Neural cell (in vitro differentiated cells): Measurements from ENCODE around the gene TMOD4. TPM values are rescaled to one million over a fixed set of nuclear protein-coding genes. Genes with fewer than 3 reads are reported as not detected.

ENCODE experiments used
- H2AFZ ChIP-seq: fragments of 200-600, 300-800 bp; sonication (generic), shearing (Covaris generic); 2 replicates; pipeline ENCODE4 v1.6.0; 2014; ENCODE audit warnings: low read depth, mild to moderate bottlenecking, antibody characterized with exemption, low read length, moderate library complexity
- H3F3A ChIP-seq: fragments of 200-600 bp; shearing (Covaris generic); 2 replicates; pipeline ENCODE4 v1.6.1; 2016; ENCODE audit warnings: mild to moderate bottlenecking, moderate library complexity, mixed read lengths, antibody characterized with exemption, low read length; ENCODE audit not compliant: insufficient read depth, poor library complexity, severe bottlenecking
- H3K27ac ChIP-seq: fragments of 200-600, 300-800 bp; sonication (generic), shearing (Covaris generic); 2 replicates; pipeline ENCODE4 v1.5.1; 2014; ENCODE audit warnings: mild to moderate bottlenecking, low read length, moderate library complexity
- H3K27me3 ChIP-seq: fragments of 300-800, 200-600 bp; sonication (generic), shearing (Covaris generic); 2 replicates; pipeline ENCODE4 v1.6.0; 2014; ENCODE audit warnings: mild to moderate bottlenecking, low read depth, low read length, moderate library complexity; ENCODE audit not compliant: insufficient read depth
- H3K36me3 ChIP-seq: fragments of 300-800, 200-600 bp; sonication (generic), shearing (Covaris generic); 2 replicates; pipeline ENCODE4 v1.5.1; 2014; ENCODE audit warnings: mild to moderate bottlenecking, antibody characterized with exemption, low read length, moderate library complexity; ENCODE audit not compliant: insufficient read depth
- H3K4me2 ChIP-seq: fragments of 300-800, 200-600 bp; sonication (generic), shearing (Covaris generic); 2 replicates; pipeline ENCODE4 v1.6.0; 2014; ENCODE audit warnings: mild to moderate bottlenecking, low read length
- H3K4me3 ChIP-seq: fragments of 300-800, 200-600 bp; sonication (generic), shearing (Covaris generic); 2 replicates; pipeline ENCODE4 v1.5.1; 2014; ENCODE audit warnings: mild to moderate bottlenecking, low read length, moderate library complexity
- H3K79me2 ChIP-seq: fragments of 200-600 bp; shearing (Covaris generic); replicated peaks from 2 replicates; pipeline ENCODE4 v1.6.0; 2014; ENCODE audit warnings: mild to moderate bottlenecking, low read length, moderate library complexity; ENCODE audit not compliant: insufficient read depth
- H3K9ac ChIP-seq: fragments of 300-800, 200-600 bp; sonication (generic), shearing (Covaris generic); 2 replicates; pipeline ENCODE4 v1.6.1; 2016; ENCODE audit warnings: mild to moderate bottlenecking, low read length, mixed read lengths
- H3K9me2 ChIP-seq: fragments of 200-600 bp; shearing (Covaris generic); 2 replicates; pipeline ENCODE4 v1.6.1; 2016; ENCODE audit warnings: mild to moderate bottlenecking, low read length, mixed read lengths; ENCODE audit not compliant: insufficient read depth
- H3K9me3 ChIP-seq: fragments of 200-600, 300-800 bp; sonication (generic), shearing (Covaris generic); 2 replicates; pipeline ENCODE4 v1.6.1; 2016; ENCODE audit warnings: mild to moderate bottlenecking, mixed run types, low read length, moderate library complexity, mixed read lengths
- H4K20me1 ChIP-seq: fragments of 200-600 bp; shearing (Covaris generic); 2 replicates; pipeline ENCODE4 v1.6.1; 2016; ENCODE audit warnings: mild to moderate bottlenecking, mixed run types; ENCODE audit not compliant: insufficient read depth
- CTCF ChIP-seq: fragments of 450-650 bp; IDR thresholded peaks from 2 replicates; pipeline ENCODE4 v1.5.1; 2014; ENCODE audit warnings: antibody characterized with exemption, mild to moderate bottlenecking, moderate library complexity; ENCODE audit not compliant: poor library complexity, severe bottlenecking
- EP300 ChIP-seq: fragments of 450-650 bp; conservative IDR thresholded peaks from 2 replicates; pipeline ENCODE4 v1.6.1; 2014; ENCODE audit warnings: antibody characterized with exemption, mild to moderate bottlenecking, moderate library complexity; ENCODE audit not compliant: poor library complexity, severe bottlenecking
- EZH2 ChIP-seq: fragments of 200-600, 300-800 bp; shearing (Covaris generic), sonication (generic); IDR thresholded peaks from 2 replicates; pipeline ENCODE4 v1.6.1; 2014; ENCODE audit warnings: antibody characterized with exemption, low read length, borderline replicate concordance, mild to moderate bottlenecking; ENCODE audit not compliant: insufficient read depth, poor library complexity, severe bottlenecking
- MXI1 ChIP-seq: fragments of 450-650 bp; conservative IDR thresholded peaks from 2 replicates; pipeline ENCODE4 v1.6.1; 2014; ENCODE audit warnings: antibody characterized with exemption, mild to moderate bottlenecking; ENCODE audit not compliant: poor library complexity, severe bottlenecking
- POLR2AphosphoS5 ChIP-seq: IDR thresholded peaks from 2 replicates; pipeline ENCODE4 v1.6.1; 2012
- RAD21 ChIP-seq: fragments of 450-650 bp; conservative IDR thresholded peaks from 2 replicates; pipeline ENCODE4 v1.6.1; 2014; ENCODE audit warnings: antibody characterized with exemption, mild to moderate bottlenecking, moderate library complexity
- REST ChIP-seq: IDR thresholded peaks from 2 replicates; pipeline ENCODE4 v1.6.1; 2012; ENCODE audit warnings: borderline replicate concordance
- SMC3 ChIP-seq: fragments of 450-650 bp; conservative IDR thresholded peaks from 2 replicates; pipeline ENCODE4 v1.6.1; 2014; ENCODE audit warnings: antibody characterized with exemption, mild to moderate bottlenecking, moderate library complexity; ENCODE audit not compliant: poor library complexity
- TAF1 ChIP-seq: IDR thresholded peaks from 2 replicates; pipeline ENCODE4 v1.6.1; 2012; ENCODE audit warnings: low read depth
- polyA plus RNA-seq: library from polyadenylated mRNA; depleted of rRNA; stranded (reverse); fragments of >200 nt; gene quantifications from 2 replicates; pipeline ENCODE4 v1.2.3, GENCODE V29; 2014

Gene TMOD4
- polyA plus RNA-seq, 1 donor from 2014 or later, result not detected

- no peaks in the 10 kb centered on the region for H3K27me3 ChIP-seq
- H3K4me2 ChIP-seq, result peak overlapping the region; percentile 99
- H3K9me3 ChIP-seq, result no peaks in the 10 kb centered on the region
- H3K9ac ChIP-seq, result peak overlapping the region; percentile 94
- H3K4me3 ChIP-seq, result peak overlapping the region; percentile 97
- H3K9me2 ChIP-seq, result no peaks in the 10 kb centered on the region
- TF ChIP-seq EP300 (no peak), EZH2 (no peak), MXI1 (no peak), SMC3 (no peak)
- H3F3A ChIP-seq, result no peaks in the 10 kb centered on the region
- H3K36me3 ChIP-seq, result no peaks in the 10 kb centered on the region
- H4K20me1 ChIP-seq, result no peaks in the 10 kb centered on the region
- H3K27ac ChIP-seq, result no peak overlapping the region
- H3K79me2 ChIP-seq, result peaks cover 54% of the 10 kb centered on the region
- no peak overlapping the region for H2AFZ ChIP-seq
Measured at GRCh38 chr1:151199873-151200581, 24.2 kb upstream of the TMOD4 start.

- H3K4me3 ChIP-seq, result peak within 1 kb of the TSS; percentile 97
- H3K9me3 ChIP-seq, result no peaks in the 10 kb centered on the region
- no peaks in the 10 kb centered on the region for H3K36me3 ChIP-seq
- H3K27ac ChIP-seq, result peak within 1 kb of the TSS; percentile 91
- TF ChIP-seq MXI1, result peak; percentile 72
- TF ChIP-seq POLR2AphosphoS5, result peak; percentile 95
- TF ChIP-seq EP300, result no peak
- TF ChIP-seq CTCF, result no peak
- no peak for TF ChIP-seq SMC3
- TF ChIP-seq REST, result peak; percentile 79
- TF ChIP-seq TAF1, result peak; percentile 80
- TF ChIP-seq RAD21, result no peak
- no peak for TF ChIP-seq EZH2
- peak within 1 kb of the TSS; percentile 99 for H3K4me2 ChIP-seq
- H4K20me1 ChIP-seq, result no peaks in the 10 kb centered on the region
- no peaks in the 10 kb centered on the region for H3F3A ChIP-seq
- H3K79me2 ChIP-seq, result peaks cover 41% of the 10 kb centered on the region
- peak within 1 kb of the TSS; percentile 94 for H3K9ac ChIP-seq
- H2AFZ ChIP-seq, result peak within 1 kb of the TSS; percentile 72
- no peaks in the 10 kb centered on the region for H3K9me2 ChIP-seq
- peaks cover 5% of the 10 kb centered on the region for H3K27me3 ChIP-seq
Measured at GRCh38 chr1:151198254-151199127, 22.7 kb upstream of the TMOD4 start, which contains the start of gene PIP5K1A. PIP5K1A (plus strand) TSS chr1:151198552; CDS start chr1:151198997, 445 bp downstream.
